C4-2B (cell line): Measurements from ENCODE around the gene PLEKHM2.

ENCODE experiments used
- H3K27ac ChIP-seq: fragments of 450-650 bp; 2 replicates; pipeline ENCODE4 v1.5.1; 2017
- CTCF ChIP-seq: fragments of 450-650 bp; conservative IDR thresholded peaks from 2 replicates; pipeline ENCODE4 v1.5.1; 2017; ENCODE audit warnings: mild to moderate bottlenecking
- ZFX ChIP-seq: fragments of 450-650 bp; IDR thresholded peaks from 2 replicates; pipeline ENCODE4 v1.6.1; 2017

The PLEKHM2 gene

GRCh38 chr1:15744122-15744679, 60.1 kb downstream of the PLEKHM2 start:
- TF ChIP-seq CTCF (no peak), ZFX (no peak)
- H3K27ac ChIP-seq: no peak overlapping the region

GRCh38 chr1:15747378-15747777, 63.3 kb downstream of the PLEKHM2 start:
- TF ChIP-seq ZFX: no peak
- no peak overlapping the region for H3K27ac ChIP-seq

- no peak for TF ChIP-seq CTCF
- no peak for TF ChIP-seq ZFX
- H3K27ac ChIP-seq: no peak overlapping the region
Measured at GRCh38 chr1:15748264-15748663, 64.1 kb downstream of the PLEKHM2 start.

GRCh38 chr1:15748690-15749398, 64.7 kb downstream of the PLEKHM2 start:
- TF ChIP-seq ZFX (no peak), CTCF (no peak)
- no peak overlapping the region for H3K27ac ChIP-seq

- no peak overlapping the region for H3K27ac ChIP-seq
- TF ChIP-seq ZFX: no peak
- TF ChIP-seq CTCF: no peak
Measured at GRCh38 chr1:15749399-15750291, 65.5 kb downstream of the PLEKHM2 start.

- H3K27ac ChIP-seq: no peak overlapping the region
- TF ChIP-seq CTCF: no peak
- TF ChIP-seq ZFX: no peak
Measured at GRCh38 chr1:15750924-15751323, 66.8 kb downstream of the PLEKHM2 start.

GRCh38 chr1:15751717-15752116, 67.6 kb downstream of the PLEKHM2 start:
- no peak overlapping the region for H3K27ac ChIP-seq
- TF ChIP-seq ZFX (no peak), CTCF (no peak)
